HCT116 (cell line): ENCODE results near the gene RMP24.

Source experiments
- ATF3 ChIP-seq: IDR thresholded peaks from 2 replicates; pipeline ENCODE4 v1.6.1; 2012
- CBX3 ChIP-seq: IDR thresholded peaks from 2 replicates; pipeline ENCODE4 v1.6.1; 2012; ENCODE audit warnings: low read depth
- CTCF ChIP-seq, 3 experiments: fragments of 200-600 bp in 1 of 3; sonication (generic) in 1 of 3; IDR thresholded peaks in 2 of 3; conservative IDR thresholded peaks in 1 of 3; 2 replicates each; pipeline ENCODE4 v1.5.1; 2012 to 2017; ENCODE audit warnings: low read depth in 2 of 3, low read length in 2 of 3, antibody characterized with exemption in 1 of 3, borderline replicate concordance in 1 of 3, control low read depth in 1 of 3, mild to moderate bottlenecking in 1 of 3, mixed read lengths in 1 of 3, mixed run types in 1 of 3, moderate library complexity in 1 of 3; ENCODE audit not compliant: insufficient read depth in 1 of 3
- EGR1 ChIP-seq: IDR thresholded peaks from 2 replicates; pipeline ENCODE4 v1.6.1; 2012; ENCODE audit warnings: low read depth
- POLR2A ChIP-seq: IDR thresholded peaks from 2 replicates; pipeline ENCODE4 v1.7.0; 2011; ENCODE audit warnings: borderline replicate concordance; ENCODE audit not compliant: insufficient read depth, insufficient read length; ENCODE audit errors: extremely low read depth
- POLR2AphosphoS5 ChIP-seq: IDR thresholded peaks from 2 replicates; pipeline ENCODE4 v1.6.1; 2011; ENCODE audit warnings: mild to moderate bottlenecking, low read depth, low read length, moderate library complexity
- YY1 ChIP-seq: IDR thresholded peaks from 2 replicates; pipeline ENCODE4 v1.6.1; 2011; ENCODE audit warnings: low read length, low read depth, moderate library complexity, mild to moderate bottlenecking; ENCODE audit not compliant: insufficient replicate concordance; ENCODE audit errors: extremely low read depth

- no peak for TF ChIP-seq CTCF (IDR thresholded peaks at IDR 0.05 in 2 of 3, conservative IDR thresholded peaks at IDR 0.05 in 1 of 3; ENCODE audit: borderline replicate concordance in 1 of 3, insufficient read depth in 1 of 3, low read depth in 2 of 3, low read length in 2 of 3)
- TF ChIP-seq YY1 = no peak
- no peak for TF ChIP-seq ATF3
- no peak for TF ChIP-seq POLR2AphosphoS5
- TF ChIP-seq CBX3 = no peak
- TF ChIP-seq EGR1 = no peak
- TF ChIP-seq POLR2A = no peak
Observed at GRCh38 chr18:36020174-36020711, 47.8 kb downstream of the RMP24 start.
